Activated T-cell treated with anti-CD3 and anti-CD28 coated beads, Interleukin-2, amount 50 U/mL, for 48 hours (primary cell): ENCODE results near the gene GRK2.
"Not testable (repeated sequence)": the region's sequence is repeated elsewhere in the genome, so short reads cannot be mapped to it uniquely, and the experiment has no call there.

Experiments
- DNase-seq, 2 experiments: peaks; one replicate each; pipeline ENCODE4 v3.0.0-alpha.2; 2020

The GRK2 gene

GRCh38 chr11:67266449-67267187 is at the start of gene GRK2:
Gene GRK2, plus strand, starts transcription at chr11:67266473. Its CDS starts 227 bp downstream, at chr11:67266700.
- DNase-seq = peak; percentile 50 to 61

- DNase-seq = no peak
Measured at GRCh38 chr11:67227726-67228125, 38.5 kb upstream of the GRK2 start.

- peak in 1 of 2 experiments; percentile 19 for DNase-seq
Measured at GRCh38 chr11:67230406-67230805, 35.9 kb upstream of the GRK2 start.

- DNase-seq = no peak
Measured at GRCh38 chr11:67230886-67231285, 35.4 kb upstream of the GRK2 start.

GRCh38 chr11:67233584-67234190 is 32.6 kb upstream of the GRK2 start:
- DNase-seq = no peak

- DNase-seq = not testable (repeated sequence)
Measured at GRCh38 chr11:67234571-67234970, 31.7 kb upstream of the GRK2 start.

GRCh38 chr11:67237574-67237973 is 28.7 kb upstream of the GRK2 start:
- no peak for DNase-seq

GRCh38 chr11:67238894-67239782 is 27.1 kb upstream of the GRK2 start:
- DNase-seq = no peak

GRCh38 chr11:67239783-67240575 is 26.3 kb upstream of the GRK2 start:
- peak; percentile 93 to 96 for DNase-seq

- DNase-seq = peak; percentile 86 to 88
Measured at GRCh38 chr11:67240576-67241389, 25.5 kb upstream of the GRK2 start.

- no peak for DNase-seq
Measured at GRCh38 chr11:67242548-67242947, 23.7 kb upstream of the GRK2 start.

- DNase-seq = no peak
Measured at GRCh38 chr11:67243051-67243450, 23.2 kb upstream of the GRK2 start.

- DNase-seq = no peak
Measured at GRCh38 chr11:67245046-67245445, 21.2 kb upstream of the GRK2 start.

GRCh38 chr11:67247946-67248550 is 18.2 kb upstream of the GRK2 start:
- no peak for DNase-seq

- DNase-seq = peak in 1 of 2 experiments; percentile 21
Measured at GRCh38 chr11:67248653-67249052, 17.6 kb upstream of the GRK2 start.

GRCh38 chr11:67250059-67251043 is 15.9 kb upstream of the GRK2 start:
- no peak for DNase-seq

GRCh38 chr11:67251841-67252240 is 14.4 kb upstream of the GRK2 start:
- DNase-seq = no peak

- peak in 1 of 2 experiments; percentile 47 for DNase-seq
Measured at GRCh38 chr11:67252831-67253239, 13.4 kb upstream of the GRK2 start.

- DNase-seq = no peak
Measured at GRCh38 chr11:67253872-67254624, 12.2 kb upstream of the GRK2 start.
